Measurements from ENCODE around the gene ATAD3A. TPM values are rescaled to one million over a fixed set of nuclear protein-coding genes. Genes with fewer than 3 reads are reported as not detected.

ATAD3A gene
- total and polyA plus RNA-seq, 9 of the 15 experiments (the other 6 are each of a cell fraction or from before 2014, with no cell fraction given): 0.10 to 173 (median 36.7) TPM

- TF ChIP-seq ZBTB9 (CRISPR knock-in tag; IDR thresholded peaks at IDR 0.05): no peak
- no peak for TF ChIP-seq ZHX1 (conservative IDR thresholded peaks at IDR 0.05; ENCODE audit: low read length)
- no peak for TF ChIP-seq CBFA2T3 (IDR thresholded peaks at IDR 0.05)
- TF ChIP-seq ZNF583 (CRISPR knock-in tag; IDR thresholded peaks at IDR 0.05): no peak
- TF ChIP-seq ZNF143 (CRISPR knock-in tag; IDR thresholded peaks at IDR 0.05): no peak
- peak; percentile 71 for TF ChIP-seq MGA (IDR thresholded peaks at IDR 0.05)
- peak in 1 of 3 experiments; percentile 54 for TF ChIP-seq YY1 (IDR thresholded peaks at IDR 0.05; ENCODE audit: borderline replicate concordance in 1 of 3, control insufficient read depth in 1 of 3, extremely low read depth in 1 of 3, insufficient read depth in 3 of 3, insufficient read length in 1 of 3, insufficient replicate concordance in 2 of 3, low read depth in 1 of 3, low read length in 2 of 3)
- no peak for TF ChIP-seq FOXA1 (IDR thresholded peaks at IDR 0.05; ENCODE audit: borderline replicate concordance)
- TF ChIP-seq CBFA2T2 (conservative IDR thresholded peaks at IDR 0.05): no peak
- no peak for TF ChIP-seq BACH1 (tag; IDR thresholded peaks at IDR 0.05)
- no peak for TF ChIP-seq ZKSCAN8 (CRISPR knock-in tag; IDR thresholded peaks at IDR 0.05)
- TF ChIP-seq ZNF165 (CRISPR knock-in tag; IDR thresholded peaks at IDR 0.05; ENCODE audit: borderline replicate concordance): no peak
Measured at GRCh38 chr1:1471389-1472052, 40.4 kb upstream of the ATAD3A start, which contains the start of gene ATAD3B (continued).

Data from K562 (cell line).